ENCODE data around the gene FUS.

GRCh38 chr16:31217136-31217530, 37.2 kb downstream of the FUS start:
- TF ChIP-seq, protein P1, sequence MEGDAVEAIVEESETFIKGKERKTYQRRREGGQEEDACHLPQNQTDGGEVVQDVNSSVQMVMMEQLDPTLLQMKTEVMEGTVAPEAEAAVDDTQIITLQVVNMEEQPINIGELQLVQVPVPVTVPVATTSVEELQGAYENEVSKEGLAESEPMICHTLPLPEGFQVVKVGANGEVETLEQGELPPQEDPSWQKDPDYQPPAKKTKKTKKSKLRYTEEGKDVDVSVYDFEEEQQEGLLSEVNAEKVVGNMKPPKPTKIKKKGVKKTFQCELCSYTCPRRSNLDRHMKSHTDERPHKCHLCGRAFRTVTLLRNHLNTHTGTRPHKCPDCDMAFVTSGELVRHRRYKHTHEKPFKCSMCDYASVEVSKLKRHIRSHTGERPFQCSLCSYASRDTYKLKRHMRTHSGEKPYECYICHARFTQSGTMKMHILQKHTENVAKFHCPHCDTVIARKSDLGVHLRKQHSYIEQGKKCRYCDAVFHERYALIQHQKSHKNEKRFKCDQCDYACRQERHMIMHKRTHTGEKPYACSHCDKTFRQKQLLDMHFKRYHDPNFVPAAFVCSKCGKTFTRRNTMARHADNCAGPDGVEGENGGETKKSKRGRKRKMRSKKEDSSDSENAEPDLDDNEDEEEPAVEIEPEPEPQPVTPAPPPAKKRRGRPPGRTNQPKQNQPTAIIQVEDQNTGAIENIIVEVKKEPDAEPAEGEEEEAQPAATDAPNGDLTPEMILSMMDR (IDR thresholded peaks at IDR 0.05) = no peak
- TF ChIP-seq POLR2A (IDR thresholded peaks at IDR 0.05) (no peak), EP300 (IDR thresholded peaks at IDR 0.05) (no peak)

All from tibial nerve (tissue), 4 donors.